Mammary epithelial cell (primary cell): ENCODE measurements around the gene PTGIS.

Experiments used
- CTCF ChIP-seq, 2 donors: IDR thresholded peaks in 1 of 2; conservative IDR thresholded peaks in 1 of 2; 2 replicates each; pipeline ENCODE4 v1.5.1; 2011 to 2012; ENCODE audit warnings: inconsistent platforms in 2 of 2, low read length in 2 of 2, mild to moderate bottlenecking in 2 of 2, control low read depth in 1 of 2, low read depth in 1 of 2; ENCODE audit not compliant: insufficient read depth in 1 of 2; ENCODE audit errors: extremely low read depth in 1 of 2
- EZH2 ChIP-seq: IDR thresholded peaks from 2 replicates; pipeline ENCODE4 v1.6.1; 2012; ENCODE audit warnings: low read length, inconsistent platforms, borderline replicate concordance

GRCh38 chr20:49589747-49590146 is 21.8 kb upstream of the PTGIS start:
- no peak for TF ChIP-seq CTCF (conservative IDR thresholded peaks at IDR 0.05 in 1 of 2, IDR thresholded peaks at IDR 0.05 in 1 of 2; ENCODE audit: extremely low read depth in 1 of 2, insufficient read depth in 1 of 2, low read depth in 1 of 2, low read length in 2 of 2)
- no peak for TF ChIP-seq EZH2
